PC-3 (cell line): ENCODE results near the gene TYMS. TPM values are rescaled to one million over a fixed set of nuclear protein-coding genes. Genes with fewer than 3 reads are reported as not detected.

ENCODE experiments used
- ATAC-seq: fragments of 200-7000 bp; cut with Tn5 transposase; 2 replicates; pipeline ENCODE4 v1.9.1; 2020; ENCODE audit warnings: mild to moderate bottlenecking, moderate library complexity
- BruUV-seq: library from RNA; stranded (reverse); fragments of 400-500 nt; replicated peaks from 2 replicates; lab custom pipeline; 2021; lab: Mats Ljungman, UMichigan
- CTCF ChIA-PET: fragments of 300-600 bp; sonication (Branson Sonifier 250); formaldehyde crosslinking; loops from one replicate; lab custom pipeline; 2022; ENCODE audit warnings: antibody characterized with exemption; lab: Charles Lee
- POLR2A ChIA-PET: fragments of 300-600 bp; sonication (Branson Sonifier 250); formaldehyde crosslinking; loops from one replicate; lab custom pipeline; 2022; ENCODE audit warnings: antibody characterized with exemption; ENCODE audit not compliant: unreplicated experiment; lab: Charles Lee
- DNase-seq: peaks from one replicate; pipeline ENCODE4 v3.0.0-alpha.2; 2015
- H2AFZ ChIP-seq: fragments of 300-600 bp; sonication (generic); 2 replicates; pipeline ENCODE4 v1.6.0; 2016; ENCODE audit warnings: antibody characterized with exemption, low read length
- H3F3A ChIP-seq: fragments of 300-600 bp; sonication (generic); one replicate; pipeline ENCODE4 v1.6.0; 2017; ENCODE audit warnings: antibody characterized with exemption, low read length, control low read depth, mild to moderate bottlenecking; ENCODE audit not compliant: unreplicated experiment
- H3K27ac ChIP-seq: fragments of 300-600 bp; sonication (generic); 2 replicates; pipeline ENCODE4 v1.5.1; 2016; ENCODE audit warnings: mild to moderate bottlenecking, low read length
- H3K27me3 ChIP-seq: fragments of 300-600 bp; sonication (generic); 2 replicates; pipeline ENCODE4 v1.6.1; 2016; ENCODE audit warnings: low read length, mixed read lengths
- H3K36me3 ChIP-seq: fragments of 300-600 bp; sonication (generic); 2 replicates; pipeline ENCODE4 v1.6.1; 2016; ENCODE audit warnings: low read depth, mixed run types, low read length, mixed read lengths
- H3K4me1 ChIP-seq: fragments of 300-600 bp; sonication (generic); 2 replicates; pipeline ENCODE4 v1.5.1; 2016; ENCODE audit warnings: low read length; ENCODE audit not compliant: insufficient read depth
- H3K4me2 ChIP-seq: fragments of 300-600 bp; sonication (generic); 2 replicates; pipeline ENCODE4 v1.6.0; 2016; ENCODE audit warnings: low read length
- H3K4me3 ChIP-seq: fragments of 300-600 bp; sonication (generic); 2 replicates; pipeline ENCODE4 v1.5.1; 2016; ENCODE audit warnings: mild to moderate bottlenecking, low read length, mixed read lengths
- H3K79me2 ChIP-seq: fragments of 300-600 bp; sonication (generic); 2 replicates; pipeline ENCODE4 v1.6.1; 2017; ENCODE audit warnings: low read length, mixed read lengths
- H3K9ac ChIP-seq: fragments of 300-600 bp; sonication (generic); 2 replicates; pipeline ENCODE4 v1.6.0; 2016; ENCODE audit warnings: mild to moderate bottlenecking, low read length
- H3K9me2 ChIP-seq: fragments of 300-600 bp; sonication (generic); replicated peaks from 2 replicates; pipeline ENCODE4 v1.6.1; 2016; ENCODE audit warnings: mixed run types, low read length, mixed read lengths
- H3K9me3 ChIP-seq: fragments of 300-600 bp; sonication (generic); 2 replicates; pipeline ENCODE4 v1.6.1; 2016; ENCODE audit warnings: low read length, mixed read lengths
- H4K20me1 ChIP-seq: fragments of 300-600 bp; sonication (generic); 2 replicates; pipeline ENCODE4 v1.6.1; 2016; ENCODE audit warnings: low read length, mixed read lengths
- CTCF ChIP-seq: fragments of 300-600 bp; sonication (generic); conservative IDR thresholded peaks from 2 replicates; pipeline ENCODE4 v1.5.1; 2017; ENCODE audit warnings: antibody characterized with exemption, low read depth, mild to moderate bottlenecking, low read length
- EZH2 ChIP-seq: fragments of 300-600 bp; sonication (generic); IDR thresholded peaks from one replicate; pipeline ENCODE4 v1.6.1; 2017; ENCODE audit warnings: antibody characterized with exemption, mild to moderate bottlenecking, low read length; ENCODE audit not compliant: unreplicated experiment
- EZH2phosphoT487 ChIP-seq: fragments of 300-600 bp; sonication (generic); IDR thresholded peaks from 2 replicates; pipeline ENCODE4 v1.6.1; 2018; ENCODE audit warnings: mild to moderate bottlenecking, antibody characterized with exemption, low read length, borderline replicate concordance
- intact Hi-C: fragments of 100-400 bp; cut with micrococcal nuclease; formaldehyde crosslinking; loops from 2 replicates; pipeline ENCODE4 v1.9.0; 2023
- total RNA-seq: library from RNA; depleted of rRNA; stranded (reverse); fragments of >200 nt; gene quantifications from 2 replicates; pipeline ENCODE4 v1.2.3, GENCODE V29; 2014

Gene TYMS
- total RNA-seq, 1 experiment from 2014 or later: 63.2 TPM

GRCh38 chr18:658947-659533 is 1.6 kb downstream of the TYMS start:
- peak overlapping the region; percentile 79 for H3K27ac ChIP-seq
- intact Hi-C loops: loop anchor here (10.0 kb wide), 1 partner anchor 46 kb away; no protein-coding TSS in a partner anchor
- no peak for TF ChIP-seq EZH2
- TF ChIP-seq CTCF: no peak
- TF ChIP-seq EZH2phosphoT487: no peak

GRCh38 chr18:659597-659996 is 2.1 kb downstream of the TYMS start:
- Histone ChIP-seq H3K9ac (no peak overlapping the region; the same call in 1 of the 2 replicates), H3K79me2 (peaks cover 57% of the 10 kb centered on the region), H3K36me3 (peaks cover 32% of the 10 kb centered on the region), H3K4me2 (peak overlapping the region; percentile 99), H3K27me3 (no peaks in the 10 kb centered on the region), H4K20me1 (0 out of 2 replicates have a peak, but pooled peaks cover 4% of the 10 kb centered on the region), H3K27ac (no peak overlapping the region), H2AFZ (no peak overlapping the region), H3K4me3 (no peak overlapping the region), H3K9me3 (no peaks in the 10 kb centered on the region), H3F3A (no peaks in the 10 kb centered on the region), H3K4me1 (peaks cover 16% of the 10 kb centered on the region), H3K9me2 (no peaks in the 10 kb centered on the region)
- intact Hi-C loops: loop anchor here (10.0 kb wide), 1 partner anchor 45 kb away; no protein-coding TSS in a partner anchor
- ChIA-PET POLR2A (no interaction called here), CTCF (no interaction called here)
- no peak for ATAC-seq
- no peak for DNase-seq
- BruUV-seq: no TSS peak
- TF ChIP-seq CTCF (no peak), EZH2 (no peak), EZH2phosphoT487 (no peak)

More at GRCh38 chr18:658947-659533, 1.6 kb downstream of the TYMS start:
- Histone ChIP-seq H3K79me2 (peaks cover 57% of the 10 kb centered on the region), H3K36me3 (peaks cover 32% of the 10 kb centered on the region), H3K4me3 (peak overlapping the region; percentile 94), H4K20me1 (0 out of 2 replicates have a peak, but pooled peaks cover 4% of the 10 kb centered on the region), H3K4me2 (peak overlapping the region; percentile 99), H3K9me2 (no peaks in the 10 kb centered on the region), H3K9me3 (no peaks in the 10 kb centered on the region), H3F3A (no peaks in the 10 kb centered on the region), H3K9ac (peak overlapping the region; percentile 96), H3K27me3 (no peaks in the 10 kb centered on the region), H2AFZ (peak overlapping the region; percentile 90; the same call in 1 of the 2 replicates), H3K4me1 (peaks cover 16% of the 10 kb centered on the region)
- BruUV-seq: no TSS peak
- DNase-seq (no peak), ATAC-seq (no peak)
- CTCF ChIA-PET: no interaction called here
- POLR2A ChIA-PET: no interaction called here

- Histone ChIP-seq H3K4me2 (no peak overlapping the region), H3K79me2 (peaks cover 56% of the 10 kb centered on the region), H3K36me3 (peaks cover 40% of the 10 kb centered on the region), H3K9me3 (no peaks in the 10 kb centered on the region), H3K4me1 (peaks cover 10% of the 10 kb centered on the region), H2AFZ (no peak overlapping the region), H3K9ac (no peak overlapping the region), H3K27me3 (no peaks in the 10 kb centered on the region), H3K27ac (no peak overlapping the region), H3F3A (no peaks in the 10 kb centered on the region), H3K9me2 (no peaks in the 10 kb centered on the region), H4K20me1 (0 out of 2 replicates have a peak, but pooled peaks cover 12% of the 10 kb centered on the region), H3K4me3 (no peak overlapping the region)
- ChIA-PET POLR2A (no interaction called here), CTCF (no interaction called here)
- TF ChIP-seq EZH2phosphoT487 (no peak), EZH2 (no peak), CTCF (no peak)
- DNase-seq (no peak), ATAC-seq (no peak)
- no TSS peak for BruUV-seq
- intact Hi-C loops: no loop called here
Measured at GRCh38 chr18:662197-662596, 4.7 kb downstream of the TYMS start.
